Panc1 (cell line): ENCODE data around the gene GPR139. TPM values are rescaled to one million over a fixed set of nuclear protein-coding genes. Genes with fewer than 3 reads are reported as not detected.
A peak's percentile ranks its signal among the peaks of the same experiment; 100 is the strongest.

Experiments
- ATAC-seq: fragments of 200-7000 bp; cut with Tn5 transposase; 2 replicates; pipeline ENCODE4 v1.9.1; 2020; ENCODE audit warnings: mild to moderate bottlenecking, moderate library complexity
- BruUV-seq: library from RNA; stranded (reverse); fragments of 400-500 nt; replicated peaks from 2 replicates; lab custom pipeline; 2021; lab: Mats Ljungman, UMichigan
- CTCF ChIA-PET: fragments of 300-600 bp; sonication (Branson Sonifier 250); formaldehyde crosslinking; loops from one replicate; lab custom pipeline; 2022; ENCODE audit warnings: antibody characterized with exemption; lab: Charles Lee
- POLR2A ChIA-PET: fragments of 300-600 bp; sonication (Branson Sonifier 250); formaldehyde crosslinking; loops from one replicate; lab custom pipeline; 2022; ENCODE audit warnings: antibody characterized with exemption; lab: Charles Lee
- DNase-seq: peaks from one replicate; pipeline ENCODE4 v3.0.0-alpha.2; 2010; ENCODE audit warnings: low read depth, low spot score
- H3K27ac ChIP-seq: 2 replicates; pipeline ENCODE4 v1.5.1; 2011; ENCODE audit warnings: mild to moderate bottlenecking, low read length, inconsistent platforms
- H3K27me3 ChIP-seq: fragments of 200-500 bp; sonication (Bioruptor generic); 2 replicates; pipeline ENCODE4 v1.6.0; 2014; ENCODE audit warnings: low read length, inconsistent platforms; ENCODE audit not compliant: control insufficient read depth, insufficient read depth
- H3K36me3 ChIP-seq: fragments of 200-500 bp; sonication (Bioruptor generic); 2 replicates; pipeline ENCODE4 v1.5.1; 2014; ENCODE audit warnings: inconsistent platforms, mild to moderate bottlenecking, low read length, moderate library complexity; ENCODE audit not compliant: control insufficient read depth, insufficient read depth
- H3K4me1 ChIP-seq: 2 replicates; pipeline ENCODE4 v1.5.1; 2011; ENCODE audit warnings: inconsistent platforms, mild to moderate bottlenecking, low read length, moderate library complexity; ENCODE audit not compliant: control insufficient read depth, insufficient read depth
- H3K4me3 ChIP-seq, 2 experiments: 2 replicates each; pipeline ENCODE4 v1.5.1; 2011 to 2012; ENCODE audit warnings: low read depth in 2 of 2, low read length in 2 of 2, mild to moderate bottlenecking in 2 of 2, inconsistent platforms in 1 of 2, moderate library complexity in 1 of 2
- H3K9me3 ChIP-seq: fragments of 200-500 bp; sonication (Bioruptor generic); 2 replicates; pipeline ENCODE4 v1.5.1; 2014; ENCODE audit warnings: low read depth, mild to moderate bottlenecking, inconsistent platforms, low read length, moderate library complexity; ENCODE audit not compliant: control insufficient read depth, insufficient read depth
- POLR2AphosphoS5 ChIP-seq: IDR thresholded peaks from 2 replicates; pipeline ENCODE4 v1.6.1; 2012; ENCODE audit warnings: mild to moderate bottlenecking, low read depth, low read length, moderate library complexity
- REST ChIP-seq, 2 experiments: IDR thresholded peaks; 2 replicates each; pipeline ENCODE4 v1.6.1; 2011 to 2012; ENCODE audit warnings: low read depth in 2 of 2, control low read depth in 1 of 2, low read length in 1 of 2, mild to moderate bottlenecking in 1 of 2, moderate library complexity in 1 of 2; ENCODE audit not compliant: insufficient read depth in 1 of 2
- SIN3A ChIP-seq: IDR thresholded peaks from 2 replicates; pipeline ENCODE4 v1.6.1; 2012; ENCODE audit warnings: low read depth, mild to moderate bottlenecking, low read length, moderate library complexity, borderline replicate concordance; ENCODE audit not compliant: insufficient read depth
- TCF7L2 ChIP-seq: IDR thresholded peaks from 2 replicates; pipeline ENCODE4 v1.6.1; 2011; ENCODE audit warnings: mild to moderate bottlenecking, low read depth, low read length, inconsistent platforms
- in situ Hi-C: cut with HindIII; loops from 2 replicates; pipeline ENCODE4 v1.10.0; 2016; ENCODE audit warnings: low sequenced_read_pairs, low pct_unique_long_range_greater_than_20kb
- intact Hi-C: fragments of 100-400 bp; cut with micrococcal nuclease; formaldehyde crosslinking; loops from one replicate; pipeline ENCODE4 v1.10.0; 2022; ENCODE audit not compliant: unreplicated experiment
- total RNA-seq: library from RNA; stranded (reverse); gene quantifications from one replicate; pipeline ENCODE4 v1.2.1, GENCODE V29; 2021; ENCODE audit not compliant: unreplicated experiment
- TF ChIP-seq, protein P1 (sequence below): fragments of 450-650 bp; IDR thresholded peaks from 2 replicates; pipeline ENCODE4 v1.5.1; 2017; ENCODE audit warnings: mild to moderate bottlenecking

Gene GPR139
- total RNA-seq, 1 experiment from 2014 or later: not detected

GRCh38 chr16:20114356-20114755, 40.7 kb upstream of the GPR139 start:
- no peak overlapping the region for H3K4me3 ChIP-seq
- no peaks in the 10 kb centered on the region for H3K36me3 ChIP-seq
- intact Hi-C loops: no loop called here
- ChIA-PET CTCF (no interaction called here), POLR2A (interaction anchor here (0.6 kb wide), 1 partner anchor 498 kb away, joined by 4 read pairs; no protein-coding TSS in a partner anchor)
- in situ Hi-C loops: no loop called here
- DNase-seq (peak; percentile 69), ATAC-seq (peak; percentile 99)
- no peaks in the 10 kb centered on the region for H3K27me3 ChIP-seq
- no peaks in the 10 kb centered on the region for H3K9me3 ChIP-seq
- H3K4me1 ChIP-seq: peaks cover 15% of the 10 kb centered on the region
- no TSS peak for BruUV-seq
- TF ChIP-seq POLR2AphosphoS5 (0 out of 2 replicates have a peak, but pooled peaks have one; percentile 19), REST (IDR thresholded peaks at IDR 0.05; ENCODE audit: insufficient read depth in 1 of 2, low read depth in 2 of 2, low read length in 1 of 2) (no peak)
- 0 out of 2 replicates have a peak overlapping the region, but pooled peaks have one; percentile 52 for H3K27ac ChIP-seq

DNA sequence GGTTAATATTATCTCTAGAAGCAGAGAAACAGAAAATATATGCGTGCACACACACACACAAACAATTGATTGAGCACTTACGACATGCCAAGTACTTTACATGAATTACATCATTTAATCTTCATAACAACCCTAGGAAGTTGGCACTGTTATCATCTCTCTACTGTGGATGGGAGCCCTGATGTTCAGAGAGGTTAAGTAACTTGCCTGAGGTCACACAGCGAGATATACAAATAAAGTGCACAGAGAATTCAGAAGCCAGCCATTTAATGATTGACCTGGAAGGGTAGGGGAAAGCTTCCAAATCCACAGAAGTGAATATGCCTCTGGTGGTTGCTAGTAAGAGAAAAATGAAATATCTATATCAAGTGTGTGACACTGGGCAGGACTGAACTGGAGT, 37.5 kb upstream of the GPR139 start:
- Histone ChIP-seq H3K36me3 (no peaks in the 10 kb centered on the region), H3K4me1 (peaks cover 15% of the 10 kb centered on the region), H3K9me3 (no peaks in the 10 kb centered on the region), H3K27ac (no peak overlapping the region), H3K27me3 (peaks cover 7% of the 10 kb centered on the region), H3K4me3 (no peak overlapping the region)
- DNase-seq: no peak
- in situ Hi-C loops: no loop called here
- no peak for TF ChIP-seq POLR2AphosphoS5
- TF ChIP-seq, protein P1, sequence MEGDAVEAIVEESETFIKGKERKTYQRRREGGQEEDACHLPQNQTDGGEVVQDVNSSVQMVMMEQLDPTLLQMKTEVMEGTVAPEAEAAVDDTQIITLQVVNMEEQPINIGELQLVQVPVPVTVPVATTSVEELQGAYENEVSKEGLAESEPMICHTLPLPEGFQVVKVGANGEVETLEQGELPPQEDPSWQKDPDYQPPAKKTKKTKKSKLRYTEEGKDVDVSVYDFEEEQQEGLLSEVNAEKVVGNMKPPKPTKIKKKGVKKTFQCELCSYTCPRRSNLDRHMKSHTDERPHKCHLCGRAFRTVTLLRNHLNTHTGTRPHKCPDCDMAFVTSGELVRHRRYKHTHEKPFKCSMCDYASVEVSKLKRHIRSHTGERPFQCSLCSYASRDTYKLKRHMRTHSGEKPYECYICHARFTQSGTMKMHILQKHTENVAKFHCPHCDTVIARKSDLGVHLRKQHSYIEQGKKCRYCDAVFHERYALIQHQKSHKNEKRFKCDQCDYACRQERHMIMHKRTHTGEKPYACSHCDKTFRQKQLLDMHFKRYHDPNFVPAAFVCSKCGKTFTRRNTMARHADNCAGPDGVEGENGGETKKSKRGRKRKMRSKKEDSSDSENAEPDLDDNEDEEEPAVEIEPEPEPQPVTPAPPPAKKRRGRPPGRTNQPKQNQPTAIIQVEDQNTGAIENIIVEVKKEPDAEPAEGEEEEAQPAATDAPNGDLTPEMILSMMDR: no peak
- no peak for TF ChIP-seq SIN3A
- TF ChIP-seq TCF7L2: no peak
- TF ChIP-seq REST (IDR thresholded peaks at IDR 0.05; ENCODE audit: insufficient read depth in 1 of 2, low read depth in 2 of 2, low read length in 1 of 2): no peak
- POLR2A ChIA-PET: no interaction called here
- CTCF ChIA-PET: no interaction called here
- BruUV-seq: no TSS peak
- no peak for ATAC-seq
- intact Hi-C loops: no loop called here
